NCI-H526 (cell line): ENCODE measurements around the gene CCDC141.
A peak's percentile ranks its signal among the peaks of the same experiment; 100 is the strongest.
"Not testable (repeated sequence)": the region's sequence is repeated elsewhere in the genome, so short reads cannot be mapped to it uniquely, and the experiment has no call there.

ENCODE experiments used
- DNase-seq, 2 experiments: peaks; one replicate each; lab custom pipeline; 2025; lab: John Stamatoyannopoulos, UW

The CCDC141 gene

DNA sequence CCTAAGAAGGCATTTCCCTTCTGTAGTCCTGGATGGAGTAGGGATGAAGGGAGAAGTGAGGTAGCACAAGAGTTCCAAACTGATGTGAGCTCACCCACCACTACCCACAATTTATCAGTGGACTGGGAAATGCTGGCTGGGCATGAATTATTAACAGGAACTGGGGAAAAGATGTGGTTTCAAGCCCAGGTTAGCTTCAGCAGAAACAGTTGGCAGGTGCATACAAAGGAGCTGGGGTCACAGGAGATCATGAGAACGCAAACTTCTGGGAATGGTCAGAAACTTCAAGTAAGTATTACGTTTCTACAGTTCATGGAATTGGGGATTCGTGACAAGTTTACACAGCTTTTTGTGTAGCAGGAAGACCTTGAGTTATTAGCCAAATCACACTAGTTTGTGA, 5.4 kb downstream of the CCDC141 start:
- no peak for DNase-seq

DNA sequence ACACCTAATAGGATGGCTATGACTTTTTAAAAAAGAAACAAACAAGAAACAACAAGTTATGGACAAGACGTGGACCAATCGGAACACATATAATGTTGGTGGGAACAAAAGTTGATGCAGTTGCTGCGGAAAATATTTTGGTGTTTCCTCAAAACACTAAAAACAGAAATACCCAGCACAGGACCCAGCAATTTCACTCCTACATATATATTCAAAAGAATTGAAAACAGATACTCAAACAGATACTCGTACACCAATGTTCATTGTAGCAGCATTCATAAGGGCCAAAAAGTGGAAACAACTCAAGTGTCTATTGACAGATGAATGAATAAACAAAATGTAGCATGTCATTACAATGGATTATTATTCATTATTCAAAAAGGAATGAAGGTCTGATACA, 12.1 kb downstream of the CCDC141 start:
- DNase-seq = no peak

GRCh38 chr2:179036353-179036905, 13.5 kb downstream of the CCDC141 start:
- no peak for DNase-seq

DNA sequence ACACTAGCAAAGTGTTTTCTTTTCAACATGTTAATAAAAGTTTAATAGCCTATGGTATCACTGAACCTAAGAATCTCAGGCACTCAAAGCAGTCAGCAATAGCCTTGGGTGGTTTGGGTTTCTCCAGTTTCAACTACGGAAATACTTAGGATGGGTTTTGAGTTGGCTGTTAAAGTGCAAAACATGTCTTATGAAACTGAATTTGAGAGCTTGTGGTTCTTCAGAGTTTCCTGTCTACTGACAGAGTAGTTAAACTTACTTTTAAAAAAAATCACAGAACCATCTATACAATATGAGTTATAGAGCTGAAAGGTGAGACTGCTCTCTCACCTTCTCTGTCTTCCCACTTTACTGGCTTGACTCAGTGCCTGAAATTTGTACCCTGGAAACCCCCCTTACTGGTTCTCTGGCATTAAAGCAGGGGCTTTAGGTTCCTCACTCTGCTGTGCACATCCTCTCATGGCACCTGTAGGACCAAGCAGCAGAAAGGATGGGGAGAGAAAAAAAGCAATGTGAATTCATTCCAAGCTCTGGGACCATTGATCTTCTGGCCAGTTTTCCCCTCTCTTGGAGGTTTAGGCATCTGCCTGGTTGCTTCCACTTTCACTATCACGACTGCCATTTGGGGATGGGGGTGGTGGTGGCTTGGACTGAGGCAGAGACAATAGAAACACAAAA, 18.1 kb downstream of the CCDC141 start:
- no peak for DNase-seq

DNA sequence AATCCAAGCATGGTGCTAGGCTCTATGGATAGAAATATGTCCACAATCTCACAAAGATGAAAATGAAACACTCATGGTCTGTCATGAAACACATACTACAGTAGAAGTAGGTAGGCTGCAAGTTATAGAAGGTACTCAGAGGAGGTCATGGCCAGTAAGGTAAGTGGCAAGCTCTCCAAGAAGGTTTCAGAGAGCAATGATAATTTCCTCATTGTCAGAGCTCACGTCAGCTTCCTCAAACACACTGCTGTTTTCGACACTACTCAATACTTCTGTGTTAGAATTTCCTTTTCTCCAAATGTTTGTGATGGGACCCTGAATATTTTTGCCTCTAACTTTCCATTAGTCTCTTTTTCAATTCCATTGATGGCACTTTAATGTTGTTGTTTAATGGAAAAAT, 25.5 kb downstream of the CCDC141 start:
- DNase-seq = no peak

GRCh38 chr2:179022685-179023084, 27.3 kb downstream of the CCDC141 start:
- no peak for DNase-seq

GRCh38 chr2:179021258-179021657, 28.7 kb downstream of the CCDC141 start:
- DNase-seq = no peak

DNA sequence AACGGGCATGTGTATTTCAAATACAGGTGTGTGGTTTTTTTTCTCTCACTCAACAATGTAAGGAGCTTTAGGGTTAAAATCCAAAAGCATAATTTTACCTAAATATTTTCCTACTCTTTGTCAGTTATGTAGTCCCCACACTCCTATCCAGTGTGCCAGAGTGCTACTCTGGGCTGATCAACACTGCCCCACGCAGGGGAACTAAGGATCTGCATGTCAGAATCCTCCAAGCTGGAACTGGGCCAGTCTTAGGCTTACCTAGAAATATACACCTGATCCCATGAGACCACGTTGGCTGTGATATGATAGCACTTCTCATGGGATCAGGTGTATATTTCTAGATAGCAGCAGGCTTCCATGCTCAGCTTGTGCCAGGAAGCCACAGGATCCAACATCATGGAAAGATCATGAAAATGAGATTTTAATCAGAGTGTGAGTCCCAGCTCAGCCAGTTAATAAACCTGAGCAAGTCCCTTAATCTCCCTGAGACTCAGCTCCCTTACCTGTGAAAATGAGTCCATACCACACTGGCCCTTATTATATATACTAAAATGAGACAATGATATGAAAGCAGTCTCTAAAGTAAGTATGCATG, 29.7 kb downstream of the CCDC141 start:
- peak; percentile 27 to 72 for DNase-seq

DNA sequence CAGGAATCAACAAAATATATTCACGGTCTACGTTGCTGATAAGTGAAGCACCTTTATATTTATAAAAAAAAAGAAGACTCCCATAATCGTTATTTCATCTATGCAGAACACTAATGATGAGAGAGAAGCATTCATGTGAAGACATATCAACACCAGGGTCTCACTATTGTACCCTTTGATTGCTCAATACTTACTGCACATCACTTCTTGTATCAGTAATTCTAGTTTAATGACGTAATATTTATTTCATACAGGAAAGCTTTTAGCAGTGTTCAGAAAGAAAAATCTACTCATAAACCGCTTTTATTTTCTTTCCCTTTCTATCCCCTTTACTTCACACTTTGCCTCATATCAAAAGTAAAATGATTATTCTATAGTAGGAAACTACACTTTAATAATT, 30.7 kb downstream of the CCDC141 start:
- no peak for DNase-seq

- DNase-seq = no peak
These were observed 32.1 kb downstream of the CCDC141 start for GRCh38 chr2:179017773-179018357.

DNA sequence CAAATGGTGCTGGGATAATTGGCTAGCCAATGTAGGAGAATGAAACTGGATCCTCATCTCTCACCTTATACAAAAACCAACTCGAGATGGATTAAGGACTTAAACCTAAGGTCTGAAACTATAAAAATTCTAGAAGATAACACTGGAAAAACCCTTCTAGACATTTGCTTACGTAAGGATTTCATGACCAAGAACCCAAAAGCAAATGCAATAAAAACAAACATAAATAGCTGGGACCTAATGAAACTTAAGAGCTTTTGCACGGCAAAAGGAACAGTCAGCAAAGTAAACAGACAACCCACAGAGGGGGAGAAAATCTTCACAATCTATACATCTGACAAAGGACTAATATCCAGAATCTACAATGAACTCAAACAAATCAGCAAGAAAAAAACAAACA, 35.7 kb downstream of the CCDC141 start:
- DNase-seq = not testable (repeated sequence)

DNA sequence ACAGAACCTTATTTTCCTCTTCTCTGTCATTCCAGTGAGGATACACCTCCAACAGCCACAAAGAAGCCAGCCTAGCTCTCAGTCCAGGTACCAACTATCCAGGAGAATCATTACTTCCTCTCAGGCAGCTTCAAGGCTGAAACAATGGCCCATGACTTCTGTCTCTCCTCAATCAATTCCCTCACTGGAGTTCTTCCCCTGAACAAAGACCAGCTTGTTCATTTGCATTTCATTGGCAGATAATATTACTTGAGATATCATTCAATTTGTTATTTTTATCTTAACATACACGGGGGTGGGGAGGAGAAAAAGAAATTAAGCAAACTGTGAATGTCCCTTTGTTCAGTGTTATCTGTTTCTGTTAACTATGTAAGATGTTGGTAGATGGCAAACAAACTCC, 44.0 kb downstream of the CCDC141 start:
- DNase-seq = no peak

- no peak for DNase-seq
These were observed 50.5 kb downstream of the CCDC141 start for GRCh38 chr2:178999476-178999875.

- no peak for DNase-seq
These were observed 51.4 kb downstream of the CCDC141 start for GRCh38 chr2:178998539-178998938.

GRCh38 chr2:178997477-178997876, 52.5 kb downstream of the CCDC141 start:
- DNase-seq = no peak

DNA sequence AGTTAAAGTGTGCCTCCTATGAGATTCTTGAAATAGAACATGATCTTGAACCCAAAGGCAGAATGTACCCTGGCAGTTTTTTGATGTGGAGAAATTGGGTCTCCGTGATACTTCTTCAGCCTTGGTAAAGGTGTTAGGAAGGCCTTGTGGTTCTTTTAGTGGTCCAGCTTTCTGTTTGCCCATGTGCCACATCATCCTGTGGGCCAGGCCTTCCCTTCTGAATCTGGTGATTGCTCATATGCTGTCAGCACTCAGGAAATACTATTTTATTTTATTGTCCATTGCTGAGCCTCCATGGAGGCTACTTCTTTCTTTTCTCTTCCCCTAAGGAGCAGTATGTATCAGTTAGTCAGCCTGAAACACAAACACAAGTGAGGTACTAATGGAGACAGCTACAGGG, 52.9 kb downstream of the CCDC141 start:
- no peak for DNase-seq

DNA sequence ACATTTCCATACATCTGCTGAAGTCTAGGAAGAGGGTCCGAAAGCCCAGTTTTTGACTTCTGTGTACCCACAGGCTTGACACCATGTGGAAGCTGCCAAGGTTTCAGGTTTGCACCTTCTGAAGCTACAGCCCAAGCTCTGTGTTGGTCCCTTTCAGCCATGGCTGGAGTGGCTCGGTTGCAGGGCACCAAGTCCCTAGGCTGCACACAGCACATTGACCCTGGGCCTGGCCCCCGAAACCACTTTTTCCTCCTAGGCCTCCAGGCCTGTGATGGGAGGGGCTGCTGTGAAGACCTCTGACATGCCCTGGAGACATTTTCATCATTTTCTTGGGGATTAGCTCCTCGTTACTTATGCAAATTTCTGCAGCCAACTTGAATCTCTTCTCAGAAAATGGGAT, 55.7 kb downstream of the CCDC141 start:
- no peak for DNase-seq

- no peak for DNase-seq
These were observed 56.1 kb downstream of the CCDC141 start for GRCh38 chr2:178993788-178994187.

- DNase-seq = not testable (repeated sequence)
These were observed 57.2 kb downstream of the CCDC141 start for GRCh38 chr2:178992719-178993118.

- DNase-seq = no peak
These were observed 59.2 kb downstream of the CCDC141 start for GRCh38 chr2:178990533-178991241.

DNA sequence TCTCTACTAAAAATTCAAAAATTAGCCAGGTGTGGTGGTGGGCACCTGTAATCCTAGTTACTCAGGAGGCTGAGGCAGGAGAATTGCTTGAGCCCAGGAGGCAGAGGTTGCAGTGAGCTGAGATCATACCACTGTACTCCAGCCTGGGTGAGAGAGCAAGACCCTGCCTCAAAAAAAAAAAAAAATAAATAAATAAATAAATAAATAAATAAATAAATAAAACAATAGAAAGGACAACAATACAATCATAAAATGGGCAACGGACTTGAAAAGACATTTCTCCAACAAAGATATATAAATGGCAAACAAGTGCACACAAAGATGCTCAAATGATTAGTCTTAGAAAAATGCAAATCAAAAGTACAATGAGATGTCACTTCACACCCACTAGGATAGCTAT, 60.5 kb downstream of the CCDC141 start:
- DNase-seq = not testable (repeated sequence)

- not testable (repeated sequence) for DNase-seq
These were observed 67.3 kb downstream of the CCDC141 start for GRCh38 chr2:178982652-178983051.

- DNase-seq = no peak
These were observed 69.1 kb downstream of the CCDC141 start for GRCh38 chr2:178980815-178981214.
